OCI-M2 (cell line): ENCODE data around the gene GLI3.
"Not testable (repeated sequence)": the region's sequence is repeated elsewhere in the genome, so short reads cannot be mapped to it uniquely, and the experiment has no call there.

Experiments used
- DNase-seq: peaks from one replicate; lab custom pipeline; 2025; ENCODE audit not compliant: unreplicated experiment; lab: John Stamatoyannopoulos, UW

The GLI3 gene

DNA sequence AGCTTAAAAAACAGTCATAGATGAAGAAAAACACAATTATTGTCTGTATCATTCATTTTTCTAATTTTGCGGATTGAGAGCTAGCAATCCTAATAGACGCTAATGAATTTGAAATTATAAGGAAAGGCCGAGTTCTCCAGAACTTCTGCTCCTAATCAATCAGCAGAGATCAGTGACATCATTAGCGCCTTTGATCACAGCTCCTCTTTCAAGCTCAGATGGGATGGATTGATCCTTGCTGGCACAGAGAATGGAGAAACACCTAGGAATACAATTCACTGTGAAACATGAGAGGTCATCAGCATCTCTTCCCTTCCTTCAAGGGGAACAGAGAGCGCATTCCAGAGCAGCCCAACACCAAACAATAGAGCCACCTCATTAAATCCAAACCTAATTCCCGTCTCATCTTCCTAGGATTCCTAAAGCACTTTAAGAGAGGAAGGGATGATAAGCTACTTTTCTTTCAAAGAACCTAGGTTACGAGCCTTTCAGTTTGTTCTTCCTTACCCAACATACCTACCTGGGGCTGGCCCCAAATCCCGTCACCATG is 24.4 kb downstream of the GLI3 start:
- DNase-seq = no peak

DNA sequence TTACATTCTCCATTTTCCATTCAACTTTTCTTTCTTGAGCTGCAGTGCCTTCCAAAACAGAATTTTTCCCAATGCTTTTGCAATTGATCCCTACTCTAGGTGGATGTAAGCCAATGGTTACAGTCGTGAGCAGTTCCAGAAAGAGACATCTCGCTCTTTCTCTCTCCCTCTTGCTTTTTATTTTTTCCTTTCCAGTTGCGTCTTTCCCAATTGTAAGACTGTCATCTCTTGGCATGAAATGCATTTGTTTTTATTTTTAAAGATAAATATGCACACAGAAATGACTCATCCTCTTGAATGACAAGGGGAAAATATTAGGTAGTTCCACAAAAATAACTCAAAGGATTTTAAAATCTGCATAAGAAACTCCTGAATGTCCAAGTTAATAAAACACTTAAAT is 25.1 kb downstream of the GLI3 start:
- no peak for DNase-seq

DNA sequence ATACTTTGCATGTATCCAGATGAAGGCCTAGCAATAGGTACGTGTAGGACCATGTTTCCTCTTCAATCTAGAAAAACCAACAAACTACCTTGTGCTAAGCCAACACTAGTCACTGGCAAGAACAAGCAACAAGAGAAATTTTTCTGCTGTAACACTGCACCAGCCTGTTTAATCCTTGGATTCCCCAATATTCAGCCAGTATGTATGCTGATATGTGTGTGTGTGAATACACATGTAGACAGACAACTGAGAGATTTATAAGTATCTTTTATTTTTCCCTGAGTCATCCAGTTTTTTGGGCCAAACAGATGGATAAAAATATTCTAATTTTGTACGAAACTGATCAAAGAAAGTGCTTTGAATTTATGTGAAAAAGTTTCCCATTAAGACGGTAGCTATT is 26.2 kb downstream of the GLI3 start:
- DNase-seq = no peak

DNA sequence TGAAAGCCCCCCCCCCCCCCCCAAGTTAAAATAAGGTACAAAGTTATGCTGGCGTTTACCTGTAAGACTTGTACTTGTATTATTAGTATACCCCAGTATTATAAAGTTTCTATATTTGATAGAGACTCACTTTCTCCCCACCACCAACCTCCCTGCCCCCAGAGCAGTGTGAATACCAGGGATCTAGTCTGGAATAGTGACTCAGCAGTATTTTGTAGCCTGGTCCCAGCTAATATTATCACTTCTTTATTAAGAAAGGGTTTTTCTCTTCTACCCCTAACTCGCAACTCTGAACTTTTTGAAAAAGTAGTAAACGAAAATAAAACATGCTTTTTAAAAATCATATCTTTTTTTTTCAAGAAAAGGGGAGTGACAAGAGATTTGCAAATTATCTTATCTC is 26.7 kb downstream of the GLI3 start:
- no peak for DNase-seq

DNA sequence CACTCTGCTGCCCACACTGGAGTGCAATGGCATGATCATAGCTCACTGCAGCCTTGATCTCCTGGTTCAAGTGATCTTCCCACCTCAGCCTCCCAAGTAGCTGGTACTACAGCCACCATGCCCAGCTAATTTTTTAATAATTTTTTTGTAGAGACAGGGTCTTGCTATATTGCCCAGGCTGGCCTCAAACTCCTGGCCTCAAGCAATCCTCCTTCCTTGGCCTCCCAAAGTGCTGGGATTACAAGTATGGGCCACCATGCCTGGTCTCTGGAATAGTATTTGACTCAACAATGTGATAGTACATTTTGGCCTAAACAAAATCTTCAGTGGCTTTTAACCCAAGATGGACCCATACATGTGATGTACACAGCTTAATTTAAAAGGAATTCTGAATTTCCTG is 27.9 kb downstream of the GLI3 start:
- not testable (repeated sequence) for DNase-seq

DNA sequence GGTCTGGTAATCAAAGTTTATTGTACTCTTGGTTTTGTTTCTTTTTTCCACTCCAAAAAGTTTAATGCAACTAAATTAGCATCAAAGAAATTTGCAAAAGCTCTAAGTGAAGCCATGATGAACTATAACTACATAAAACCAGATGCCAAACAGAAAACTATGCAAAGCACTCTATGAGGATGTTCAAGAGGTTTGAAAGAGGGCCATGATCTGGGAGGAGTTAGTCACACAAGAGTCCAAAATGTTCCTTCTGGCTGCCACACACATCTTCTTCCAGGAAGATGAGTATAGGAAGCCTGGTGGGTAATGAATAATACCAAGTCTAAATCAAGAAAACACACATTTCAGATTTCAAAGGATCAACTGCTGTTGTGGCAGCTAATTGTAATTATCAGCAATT is 28.4 kb downstream of the GLI3 start:
- no peak for DNase-seq

DNA sequence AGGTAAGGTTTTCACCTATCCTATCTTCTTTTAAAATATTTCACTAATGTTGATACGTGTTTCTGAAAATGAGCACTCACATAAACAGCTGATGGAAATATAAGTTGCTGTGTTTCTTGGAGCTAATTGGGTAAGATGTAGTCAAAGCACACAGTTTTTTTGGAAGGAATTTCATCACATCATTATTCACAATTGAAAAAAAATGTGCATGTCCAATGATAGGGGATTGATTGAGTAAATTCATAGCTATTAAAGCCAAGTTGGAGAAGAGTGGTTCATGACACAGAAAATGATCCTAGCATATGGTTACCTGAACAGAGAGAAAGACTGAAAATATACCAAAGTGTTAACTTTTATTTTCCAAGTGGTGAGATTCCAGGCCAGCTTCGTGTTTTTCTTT is 29.6 kb downstream of the GLI3 start:
- no peak for DNase-seq

DNA sequence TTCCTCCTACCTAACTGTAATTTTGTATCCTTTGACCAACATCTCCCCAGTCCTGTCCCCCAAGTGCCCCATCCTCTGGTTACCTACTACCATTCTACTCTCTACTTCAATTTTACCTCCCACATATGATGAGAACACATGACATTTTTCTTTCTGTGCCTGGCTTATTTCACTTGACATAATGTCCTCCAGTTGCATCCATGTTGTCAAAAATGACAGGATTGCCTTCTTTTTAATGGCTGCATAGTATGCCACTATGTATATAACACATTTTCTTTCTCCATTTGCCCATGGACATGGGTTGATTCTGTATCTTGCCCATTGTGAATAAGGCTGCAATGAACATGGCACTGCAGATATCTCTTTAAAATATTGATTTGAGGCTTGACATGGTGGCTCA is 33.7 kb downstream of the GLI3 start:
- DNase-seq = no peak

DNA sequence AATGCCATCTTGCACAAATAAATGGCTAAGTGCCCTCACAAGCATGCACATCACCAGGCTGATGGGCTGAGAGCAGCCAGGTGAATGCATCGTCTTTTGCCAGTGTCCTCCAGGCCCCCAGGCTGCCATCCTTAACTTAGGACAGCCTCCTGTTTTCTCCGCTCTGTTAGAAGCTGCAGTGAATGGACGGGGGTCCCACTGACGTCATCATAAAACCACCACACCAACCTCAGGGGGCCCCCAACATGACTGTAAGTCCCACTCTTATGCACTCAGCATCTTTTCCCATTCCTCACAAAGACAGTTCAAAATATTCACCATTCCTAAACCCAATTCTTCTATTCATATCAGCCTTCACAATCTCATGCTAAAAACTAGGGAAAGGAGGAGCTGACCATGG is 34.4 kb downstream of the GLI3 start:
- DNase-seq = no peak

DNA sequence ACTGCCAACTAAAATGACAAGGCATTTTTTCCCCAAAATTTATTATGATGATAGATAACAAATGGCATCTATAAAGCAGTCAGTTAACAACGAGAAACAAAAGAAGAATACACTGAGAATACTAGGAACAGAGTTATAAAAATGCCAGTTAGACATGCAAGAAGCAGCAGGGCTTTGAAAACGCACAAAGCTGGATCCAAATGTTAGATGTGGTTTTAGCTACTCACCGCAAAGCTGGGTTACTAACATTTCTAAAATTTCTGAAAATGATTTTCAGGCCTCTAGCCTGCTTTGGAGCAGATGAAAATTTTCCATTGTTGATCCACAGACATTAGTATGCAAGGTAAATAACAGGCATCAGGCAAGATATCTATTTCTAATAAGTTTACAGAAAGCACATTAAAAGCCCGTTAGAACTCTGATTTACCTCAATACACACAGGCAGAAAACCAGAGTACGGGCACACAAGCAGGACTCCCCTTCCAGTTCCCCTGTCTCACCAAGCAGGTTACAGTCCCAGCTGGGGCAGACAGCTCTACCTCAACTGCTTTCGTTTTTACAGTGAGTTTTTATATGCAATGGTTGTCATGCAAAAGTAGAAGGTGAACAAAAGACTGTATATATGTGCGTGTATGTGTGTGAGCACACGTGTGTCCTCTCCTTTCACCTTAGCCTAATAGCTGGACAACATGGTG is 37.9 kb downstream of the GLI3 start:
- no peak for DNase-seq

DNA sequence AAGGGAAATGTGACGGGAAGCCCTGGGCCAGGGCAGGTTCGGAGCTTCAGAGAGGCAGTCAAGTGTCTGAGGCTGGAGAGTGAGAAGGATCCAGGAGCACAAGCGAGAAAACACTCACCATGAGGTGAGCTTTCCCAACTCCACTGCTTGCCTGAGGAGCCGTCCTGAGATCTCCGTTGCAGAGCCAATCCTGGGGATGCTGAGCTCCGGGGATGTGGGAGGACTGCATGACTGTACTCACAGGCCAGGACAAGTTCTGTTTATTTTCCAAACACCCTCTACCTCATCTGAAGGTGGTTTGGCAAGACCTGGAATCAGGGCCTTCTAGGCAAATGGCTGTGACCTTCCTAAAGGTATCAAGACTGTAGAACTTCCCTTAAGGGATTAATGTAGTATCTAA is 38.7 kb downstream of the GLI3 start:
- DNase-seq = no peak

DNA sequence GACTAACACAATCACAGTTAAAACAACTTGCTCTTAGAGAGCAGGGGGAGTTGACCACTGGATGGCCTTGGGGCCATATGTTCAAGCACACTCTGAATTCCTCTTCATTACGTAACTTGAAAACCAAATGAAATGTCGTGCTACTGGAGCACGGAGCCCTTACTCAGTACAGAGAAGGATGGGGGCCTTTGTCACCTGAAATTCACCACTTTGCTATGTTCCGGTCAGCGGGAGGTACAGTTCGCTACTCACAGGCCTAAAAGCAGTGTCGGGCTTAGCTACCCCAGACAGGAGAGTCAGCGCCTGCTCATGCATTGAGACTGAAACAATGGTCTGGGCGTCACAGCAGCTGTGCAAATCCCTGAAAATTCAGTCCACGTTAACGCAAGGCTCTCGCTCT is 39.6 kb downstream of the GLI3 start:
- DNase-seq = no peak

DNA sequence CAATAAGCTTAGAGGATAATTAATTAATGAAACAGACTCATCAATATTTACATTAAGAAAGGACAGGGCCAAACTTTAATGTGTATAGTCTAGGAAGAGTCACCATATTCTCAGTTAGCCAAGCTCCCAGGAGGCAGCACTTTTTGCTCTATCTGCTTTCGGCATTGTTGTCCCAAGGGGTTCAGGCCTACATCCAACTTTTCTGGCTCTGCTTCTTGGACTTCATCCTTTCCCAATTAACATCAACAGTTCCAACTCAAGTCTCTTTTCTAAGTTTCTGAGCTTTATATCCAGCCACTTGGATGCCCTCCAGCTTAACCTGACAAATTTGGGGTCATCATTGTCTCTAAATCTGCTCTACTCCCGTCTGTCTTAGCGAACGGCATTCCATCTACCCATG is 42.8 kb downstream of the GLI3 start:
- DNase-seq = no peak

DNA sequence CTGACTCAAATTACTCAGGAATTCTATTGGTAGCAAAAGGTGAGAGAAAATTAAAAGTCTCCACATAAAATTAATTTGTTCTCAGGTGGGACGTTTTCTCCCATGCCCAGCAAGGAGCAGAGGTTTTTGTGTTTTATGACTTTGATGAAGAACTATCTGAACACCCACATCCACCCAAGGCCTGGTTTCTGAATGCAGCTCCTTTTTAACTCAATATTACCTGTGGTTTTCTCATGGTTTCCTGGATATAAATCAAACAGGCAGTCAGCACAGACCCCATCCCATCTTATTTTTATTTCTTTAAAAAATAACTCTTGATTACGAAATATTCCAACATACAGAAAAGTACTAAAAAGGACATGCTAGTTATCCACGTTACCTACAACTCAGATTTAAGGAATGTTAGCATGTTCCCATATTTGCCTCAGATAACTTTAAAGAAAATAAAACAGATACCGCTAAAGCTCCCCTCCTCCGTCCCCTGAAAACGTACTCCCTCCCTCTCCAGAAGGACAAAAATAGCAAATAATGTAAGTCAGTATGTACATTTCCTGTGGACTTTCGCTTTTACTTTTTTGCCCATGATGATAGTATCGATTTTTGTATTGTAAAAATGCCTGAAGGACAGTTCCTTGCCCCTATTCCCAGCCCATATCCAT is 43.4 kb downstream of the GLI3 start:
- DNase-seq = no peak

DNA sequence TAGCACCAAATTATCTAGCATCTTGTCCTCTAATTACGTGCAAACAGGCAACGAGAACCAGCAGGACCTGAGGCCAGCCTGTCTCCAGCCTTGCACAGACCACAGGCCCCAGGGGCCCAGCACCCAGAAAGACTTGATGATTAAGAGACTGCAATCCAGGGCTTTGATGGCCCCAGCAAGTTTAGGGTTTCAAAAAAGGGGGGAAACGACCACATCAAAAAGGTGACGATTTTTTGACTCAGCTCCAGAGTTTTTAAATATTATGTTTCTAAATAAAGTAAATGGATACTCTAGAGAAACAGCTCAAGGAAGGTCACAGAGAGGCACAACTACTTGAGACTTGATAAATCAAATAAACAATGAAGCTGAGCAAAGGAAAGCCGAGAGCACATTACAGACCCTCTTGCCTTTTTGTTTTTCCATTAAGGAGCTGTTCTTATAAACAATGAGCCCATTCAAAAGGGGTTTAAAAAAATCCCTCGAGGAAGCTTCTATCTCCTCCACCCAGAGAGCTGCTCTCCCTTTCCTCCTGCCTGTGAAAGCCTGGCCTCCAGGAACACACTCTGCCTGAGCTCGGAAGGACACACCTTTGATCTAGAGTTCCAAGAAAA is 44.1 kb downstream of the GLI3 start:
- no peak for DNase-seq

DNA sequence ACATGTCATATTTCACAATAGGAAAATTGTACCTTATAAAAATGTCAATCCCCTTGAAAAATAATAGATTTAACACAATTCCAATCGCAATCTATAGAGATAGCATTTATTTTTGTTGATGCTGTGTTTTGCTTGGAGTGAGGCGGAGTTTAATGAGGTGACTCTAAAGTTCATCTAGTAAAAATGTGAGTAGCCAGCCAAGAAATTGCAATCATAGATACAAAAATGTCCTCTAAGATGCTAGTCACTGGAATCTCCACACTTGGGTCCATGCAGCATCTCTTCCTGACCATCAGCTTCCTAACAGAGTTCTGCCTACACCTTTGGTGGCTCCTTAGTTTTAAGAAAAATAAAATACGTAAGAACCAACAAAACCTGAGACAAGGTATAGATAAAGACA is 44.9 kb downstream of the GLI3 start:
- DNase-seq = no peak

DNA sequence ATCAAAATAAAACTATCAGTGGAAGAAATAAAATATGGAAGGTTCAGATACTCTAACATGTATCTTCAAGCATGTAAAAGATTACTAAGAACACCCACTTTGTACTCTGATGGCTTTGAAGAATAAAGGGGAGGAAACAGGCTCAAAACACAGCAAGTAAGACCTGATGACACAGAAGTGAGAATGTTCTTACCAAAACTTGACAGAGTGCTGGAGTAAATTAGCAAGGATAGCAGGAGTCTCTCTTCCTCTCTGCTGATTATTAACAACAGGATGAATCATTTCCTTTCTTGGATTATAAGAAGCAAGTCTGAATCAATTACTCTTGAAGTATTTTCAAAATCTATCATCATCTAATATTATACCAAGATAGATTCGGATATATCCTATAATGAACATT is 47.5 kb downstream of the GLI3 start:
- no peak for DNase-seq

DNA sequence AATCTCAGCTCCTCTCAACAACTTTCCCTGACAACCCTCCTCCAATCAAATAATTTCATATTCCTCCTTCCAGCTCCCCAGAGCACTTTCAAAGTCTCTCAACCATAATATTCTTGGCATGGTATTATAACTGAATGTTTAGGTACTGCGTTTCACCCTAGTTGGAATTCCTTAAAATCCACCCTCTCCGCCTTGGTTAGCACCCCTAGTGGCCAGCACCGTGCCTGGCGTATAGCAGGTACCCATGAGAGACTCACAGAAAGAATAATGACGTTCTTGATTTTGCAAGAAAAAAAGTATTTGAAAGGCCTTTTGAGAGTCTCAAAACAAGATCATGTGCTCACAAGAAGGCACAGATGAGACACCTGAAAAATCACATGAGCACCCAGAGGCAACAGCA is 50.9 kb downstream of the GLI3 start:
- DNase-seq = no peak

DNA sequence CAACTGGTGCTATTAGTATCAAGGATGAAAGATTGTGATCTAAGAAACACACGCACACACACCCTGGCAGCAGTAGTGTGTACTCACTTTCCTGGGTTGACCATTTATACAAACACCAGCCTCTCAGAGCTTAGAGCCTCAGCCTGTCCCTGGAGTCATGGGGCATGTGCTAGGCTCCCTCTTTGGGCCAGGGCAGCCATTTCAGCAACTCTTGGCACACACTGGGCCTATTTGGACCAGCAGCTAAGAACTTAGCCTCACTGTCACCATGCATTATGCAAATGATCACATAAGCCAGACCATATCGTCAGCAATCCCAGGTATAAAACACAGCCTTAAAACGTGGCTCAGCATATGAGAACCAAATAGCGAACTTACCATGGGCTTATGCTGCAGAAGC is 51.3 kb downstream of the GLI3 start:
- no peak for DNase-seq

DNA sequence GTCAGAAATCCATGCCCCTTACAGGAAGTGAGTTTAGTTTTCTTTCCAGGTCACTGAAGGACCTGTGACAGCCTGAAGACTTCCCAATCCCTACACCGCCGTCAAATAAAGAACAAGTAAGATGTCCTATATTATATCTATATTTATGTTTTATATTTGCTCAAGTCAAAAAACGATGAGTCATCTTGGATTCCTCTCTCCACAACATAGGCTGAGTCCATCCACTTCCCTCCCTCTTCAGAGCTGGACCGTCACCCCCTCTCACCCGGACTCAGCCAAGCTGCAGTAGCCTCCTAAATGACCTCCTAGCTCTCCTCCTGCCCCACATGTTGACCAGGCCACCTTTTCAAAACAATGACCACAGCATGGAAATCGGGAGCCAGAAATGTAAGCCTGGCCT is 53.5 kb downstream of the GLI3 start:
- DNase-seq = no peak

DNA sequence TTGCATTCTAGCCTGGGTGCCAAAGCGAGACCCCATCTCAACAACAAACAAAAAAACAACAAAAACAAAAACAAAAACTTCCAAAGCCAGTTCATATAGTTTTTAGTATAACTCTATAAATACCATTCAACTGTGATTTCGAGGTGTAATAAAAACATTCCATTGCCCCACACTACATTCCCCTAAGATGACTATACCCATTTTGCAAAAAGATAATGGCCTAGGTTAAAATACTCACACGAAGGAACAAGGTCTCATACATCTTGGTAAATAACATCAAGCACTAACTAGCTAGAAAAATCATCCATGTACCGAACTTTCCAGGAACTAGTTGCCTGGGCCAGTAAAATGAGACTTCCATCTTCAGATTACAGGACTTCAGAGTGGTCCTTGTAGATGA is 55.4 kb downstream of the GLI3 start:
- DNase-seq = no peak

DNA sequence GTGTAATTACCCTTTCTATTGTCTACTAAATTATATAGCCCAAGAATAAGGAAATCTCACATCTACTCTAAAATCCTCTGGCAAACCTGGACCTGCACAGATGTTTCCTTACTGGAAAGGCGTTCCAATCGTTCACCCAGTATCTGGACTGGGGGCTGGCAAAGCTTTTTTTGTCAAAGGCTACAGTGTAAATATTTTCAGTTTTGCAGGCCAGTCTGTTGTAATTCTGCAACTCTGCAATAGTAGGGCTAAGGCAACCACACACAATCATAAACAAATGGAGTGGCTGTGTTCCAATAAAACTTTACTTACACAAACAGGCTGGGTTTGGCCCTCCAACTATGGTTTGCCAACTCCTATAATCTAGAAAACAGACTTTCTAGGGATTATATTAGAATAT is 56.2 kb downstream of the GLI3 start:
- no peak for DNase-seq

DNA sequence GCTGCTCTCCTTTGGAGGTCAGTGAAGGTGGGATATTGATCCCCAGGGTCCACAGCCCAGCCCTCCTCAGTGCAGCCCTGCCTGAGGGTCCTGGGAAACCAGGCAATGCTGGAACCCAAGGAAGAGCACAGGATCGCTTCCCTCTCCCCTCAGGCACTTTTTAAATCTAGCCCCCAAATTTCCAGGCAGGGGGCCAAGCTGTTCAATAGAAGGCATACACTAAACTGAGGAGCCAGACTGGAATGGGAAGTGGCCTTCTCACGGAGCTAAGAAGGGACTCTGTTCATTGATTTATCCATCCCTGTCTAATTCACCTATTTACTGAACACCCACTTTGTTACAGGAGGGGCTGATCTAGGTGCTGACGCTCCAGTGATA is 60.3 kb downstream of the GLI3 start:
- DNase-seq = no peak
